Cardiac muscle cell (in vitro differentiated cells and primary cell): ENCODE results near the gene ARMC5. TPM values are rescaled to one million over a fixed set of nuclear protein-coding genes. Genes with fewer than 3 reads are reported as not detected.
"Not testable (repeated sequence)": the region's sequence is repeated elsewhere in the genome, so short reads cannot be mapped to it uniquely, and the experiment has no call there.

Source experiments
- DNase-seq, 2 donors: peaks; one replicate each; pipeline versions ENCODE4 v3.0.0 to v3.0.0-alpha.2; 2010 to 2017; ENCODE audit warnings: low read depth in 1 of 2, low spot score in 1 of 2
- H3K27ac ChIP-seq: fragments of 200-600 bp; sonication (generic); 2 replicates; pipeline ENCODE4 v1.5.1; 2016
- H3K27me3 ChIP-seq: fragments of 200-600 bp; sonication (generic); 2 replicates; pipeline ENCODE4 v1.6.0; 2016; ENCODE audit warnings: control low read depth
- H3K36me3 ChIP-seq: fragments of 200-600 bp; sonication (generic); 2 replicates; pipeline ENCODE4 v1.5.1; 2016; ENCODE audit warnings: control low read depth
- H3K4me1 ChIP-seq: fragments of 200-600 bp; sonication (generic); 2 replicates; pipeline ENCODE4 v1.8.1; 2017; ENCODE audit warnings: low read depth, mild to moderate bottlenecking, mixed run types
- H3K4me3 ChIP-seq: fragments of 200-600 bp; sonication (generic); 2 replicates; pipeline ENCODE4 v1.5.1; 2016; ENCODE audit warnings: mild to moderate bottlenecking
- H3K9me3 ChIP-seq: fragments of 200-600 bp; sonication (generic); 2 replicates; pipeline ENCODE4 v1.5.1; 2017; ENCODE audit warnings: low read depth, mild to moderate bottlenecking, control low read depth
- CTCF ChIP-seq: IDR thresholded peaks from 2 replicates; pipeline ENCODE4 v1.5.1; 2012; ENCODE audit warnings: low read depth, mild to moderate bottlenecking, low read length
- polyA plus RNA-seq: library from polyadenylated mRNA; unstranded; fragments of >200 nt; fragmentation: Nextera tagmentation; extraction: Ambion mirVana; gene quantifications from 2 replicates; pipeline ENCODE4 v1.2.1, GENCODE V29; 2016
- total RNA-seq: library from RNA; depleted of rRNA; stranded (reverse); fragments of >200 nt; gene quantifications from 2 replicates; pipeline ENCODE4 v1.2.3, GENCODE V29; 2016

Gene ARMC5
- total and polyA plus RNA-seq, 2 experiments from 2014 or later: 21.7 to 26.0 TPM

GRCh38 chr16:31413943-31414342, 45.4 kb upstream of the ARMC5 start:
- H3K4me3 ChIP-seq: no peak overlapping the region
- no peak for TF ChIP-seq CTCF
- H3K9me3 ChIP-seq: no peaks in the 10 kb centered on the region
- DNase-seq: no peak
- H3K27ac ChIP-seq: no peak overlapping the region
- no peaks in the 10 kb centered on the region for H3K36me3 ChIP-seq
- no peaks in the 10 kb centered on the region for H3K4me1 ChIP-seq
- H3K27me3 ChIP-seq: no peaks in the 10 kb centered on the region

GRCh38 chr16:31414706-31415105, 44.6 kb upstream of the ARMC5 start:
- DNase-seq: no peak
- Histone ChIP-seq H3K27ac (no peak overlapping the region), H3K9me3 (no peaks in the 10 kb centered on the region)

GRCh38 chr16:31416371-31416770, 42.9 kb upstream of the ARMC5 start:
- Histone ChIP-seq H3K9me3 (no peaks in the 10 kb centered on the region), H3K36me3 (no peaks in the 10 kb centered on the region), H3K27me3 (no peaks in the 10 kb centered on the region), H3K27ac (no peak overlapping the region), H3K4me3 (no peak overlapping the region), H3K4me1 (no peaks in the 10 kb centered on the region)
- TF ChIP-seq CTCF: no peak
- DNase-seq: no peak

More at GRCh38 chr16:31414706-31415105, 44.6 kb upstream of the ARMC5 start:
- no peaks in the 10 kb centered on the region for H3K36me3 ChIP-seq
- H3K4me3 ChIP-seq: no peak overlapping the region
- H3K27me3 ChIP-seq: no peaks in the 10 kb centered on the region
- no peaks in the 10 kb centered on the region for H3K4me1 ChIP-seq
- no peak for TF ChIP-seq CTCF

GRCh38 chr16:31417036-31417435, 42.3 kb upstream of the ARMC5 start:
- DNase-seq, H3K27me3 ChIP-seq, H3K9me3 ChIP-seq, H3K4me3 ChIP-seq, H3K36me3 ChIP-seq, H3K27ac ChIP-seq, H3K4me1 ChIP-seq: not testable (repeated sequence)

- H3K27ac ChIP-seq: no peak overlapping the region
- H3K9me3 ChIP-seq: no peaks in the 10 kb centered on the region
- H3K36me3 ChIP-seq: no peaks in the 10 kb centered on the region
- no peak for DNase-seq
- no peaks in the 10 kb centered on the region for H3K27me3 ChIP-seq
- H3K4me1 ChIP-seq: no peaks in the 10 kb centered on the region
- no peak for TF ChIP-seq CTCF
- no peak overlapping the region for H3K4me3 ChIP-seq
Observed at GRCh38 chr16:31417916-31418315, 41.4 kb upstream of the ARMC5 start.

GRCh38 chr16:31420037-31420436, 39.3 kb upstream of the ARMC5 start:
- DNase-seq: no peak
- TF ChIP-seq CTCF: no peak

More at GRCh38 chr16:31420037-31420436, 39.3 kb upstream of the ARMC5 start:
- Histone ChIP-seq H3K4me3 (no peak overlapping the region), H3K27ac (no peak overlapping the region), H3K36me3 (no peaks in the 10 kb centered on the region), H3K9me3 (no peaks in the 10 kb centered on the region), H3K4me1 (no peaks in the 10 kb centered on the region), H3K27me3 (no peaks in the 10 kb centered on the region)
